ENCODE data around the gene SGCA. TPM values are rescaled to one million over a fixed set of nuclear protein-coding genes. Genes with fewer than 3 reads are reported as not detected.

SGCA gene
- total and polyA plus RNA-seq, 2 donors (not counting 3 experiments of a cell fraction or from before 2014, with no cell fraction given), result not detected

DNA sequence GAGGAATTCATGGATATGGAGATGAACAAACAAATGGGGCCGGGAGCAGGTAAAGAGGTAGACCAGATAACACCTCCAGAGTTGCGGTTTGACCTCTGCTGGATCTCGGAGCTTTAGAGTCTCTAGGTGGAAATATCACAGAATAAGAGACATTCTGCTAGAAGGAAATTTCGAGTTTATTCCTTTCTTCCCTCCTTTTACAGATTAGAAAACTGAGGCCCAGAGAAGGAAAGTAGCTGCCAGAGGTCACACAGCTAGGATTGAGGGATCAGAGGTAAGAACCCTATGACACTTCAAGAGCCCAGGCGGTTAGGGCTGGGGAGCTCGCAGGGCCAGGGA is 43.3 kb downstream of the SGCA start:
- Histone ChIP-seq H3K27ac (ENCODE audit: insufficient read depth, low read depth, low read length) (no peak overlapping the region), H3K4me2 (ENCODE audit: insufficient read depth, low read length) (no peak overlapping the region), H2AFZ (ENCODE audit: low read depth, low read length) (no peak overlapping the region), H3K4me3 (replicated peaks in 1 of 3; ENCODE audit: insufficient read depth in 1 of 3, low read depth in 1 of 3, low read length in 3 of 3) (no peak overlapping the region), H3K9ac (replicated peaks; ENCODE audit: extremely low read depth, insufficient read depth, low read length) (no peak overlapping the region), H3K36me3 (ENCODE audit: control insufficient read depth in 2 of 2, extremely low read depth in 1 of 2, insufficient read depth in 2 of 2, low read length in 2 of 2) (no peaks in the 10 kb centered on the region), H3K9me3 (replicated peaks; ENCODE audit: control insufficient read depth, insufficient read depth, low read length) (no peaks in the 10 kb centered on the region), H3K9me1 (replicated peaks; ENCODE audit: control insufficient read depth, extremely low read depth, insufficient read depth, low read length) (no peaks in the 10 kb centered on the region), H3K79me2 (ENCODE audit: control insufficient read depth, insufficient read depth, low read length) (no peaks in the 10 kb centered on the region), H3K4me1 (ENCODE audit: control insufficient read depth, extremely low read depth, insufficient read depth, low read length) (peaks cover 7% of the 10 kb centered on the region), H4K20me1 (replicated peaks; ENCODE audit: control insufficient read depth, extremely low read depth, insufficient read depth, low read length) (no peaks in the 10 kb centered on the region), H3K27me3 (ENCODE audit: control insufficient read depth in 2 of 2, insufficient read depth in 2 of 2, low read length in 2 of 2) (peaks cover 3 to 7% of the 10 kb centered on the region in 2 experiments)
- no TSS peak for BruUV-seq (replicated peaks)
- FAIRE-seq (no peak), DNase-seq (ENCODE audit: low read depth, low spot score) (no peak)
- TF ChIP-seq MYC (IDR thresholded peaks at IDR 0.05; ENCODE audit: low read depth, low read length), result no peak
- dilution Hi-C loops (cut with MboI; ENCODE audit: extremely low pct_ligation_motif_present, low sequenced_read_pairs), result no loop called here
- POLR2A ChIA-PET, result no interaction called here
- CTCF ChIA-PET, result interaction anchor here (0.9 to 9.9 kb wide), 3 partner anchors 8 to 65 kb away, joined by 3 to 80 read pairs (median 17); partner anchors contain the start of genes COL1A1 and TMEM92
- intact Hi-C loops (cut with micrococcal nuclease), result no loop called here

DNA sequence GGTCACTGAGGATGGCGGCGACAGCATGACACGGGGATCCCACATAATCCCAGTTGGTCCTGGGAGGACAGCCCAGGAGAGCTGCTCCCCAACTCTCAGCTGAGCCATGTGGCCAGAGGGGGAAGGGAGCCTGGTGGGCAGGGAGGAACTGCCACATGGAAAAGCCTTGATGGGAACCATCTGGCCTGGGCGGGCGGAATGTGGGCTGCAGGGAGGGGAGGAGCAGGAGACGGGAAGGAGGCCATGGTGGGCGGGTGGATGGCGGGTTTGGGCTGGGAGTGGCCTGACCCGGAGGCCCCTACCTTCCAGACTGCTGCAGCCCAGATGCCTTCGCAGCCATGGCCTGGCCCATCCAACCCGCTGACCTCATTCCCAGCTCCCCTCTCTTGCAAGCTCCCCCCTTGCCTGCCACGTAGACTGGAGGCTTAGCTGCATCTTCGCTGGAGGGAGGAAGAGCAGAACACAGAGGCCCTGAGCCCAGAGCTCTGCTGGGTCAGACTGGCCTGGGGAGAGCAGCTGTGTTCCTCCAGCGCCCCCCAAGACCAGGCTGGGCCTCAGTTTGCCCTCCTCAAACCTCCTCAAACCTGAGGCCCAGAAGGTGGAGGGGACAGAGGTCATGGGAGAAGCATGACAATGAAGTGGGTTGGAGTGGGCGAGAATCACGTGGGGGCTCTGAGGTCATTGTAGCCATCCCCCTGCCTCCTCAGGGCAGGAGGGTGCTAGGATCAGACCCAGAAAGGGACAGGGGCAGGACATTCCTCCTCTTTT is 43.9 kb downstream of the SGCA start:
- Histone ChIP-seq H3K4me1 (ENCODE audit: control insufficient read depth, extremely low read depth, insufficient read depth, low read length) (peaks cover 7% of the 10 kb centered on the region), H3K9me1 (replicated peaks; ENCODE audit: control insufficient read depth, extremely low read depth, insufficient read depth, low read length) (no peaks in the 10 kb centered on the region), H3K4me3 (replicated peaks in 1 of 3; ENCODE audit: insufficient read depth in 1 of 3, low read depth in 1 of 3, low read length in 3 of 3) (no peak overlapping the region), H3K27me3 (ENCODE audit: control insufficient read depth in 2 of 2, insufficient read depth in 2 of 2, low read length in 2 of 2) (peaks cover 3 to 7% of the 10 kb centered on the region in 2 experiments), H3K27ac (ENCODE audit: insufficient read depth, low read depth, low read length) (no peak overlapping the region), H3K9ac (replicated peaks; ENCODE audit: extremely low read depth, insufficient read depth, low read length) (no peak overlapping the region), H3K79me2 (ENCODE audit: control insufficient read depth, insufficient read depth, low read length) (no peaks in the 10 kb centered on the region), H3K4me2 (ENCODE audit: insufficient read depth, low read length) (no peak overlapping the region), H3K9me3 (replicated peaks; ENCODE audit: control insufficient read depth, insufficient read depth, low read length) (no peaks in the 10 kb centered on the region), H2AFZ (ENCODE audit: low read depth, low read length) (peak overlapping the region; percentile 18), H3K36me3 (ENCODE audit: control insufficient read depth in 2 of 2, extremely low read depth in 1 of 2, insufficient read depth in 2 of 2, low read length in 2 of 2) (no peaks in the 10 kb centered on the region), H4K20me1 (replicated peaks; ENCODE audit: control insufficient read depth, extremely low read depth, insufficient read depth, low read length) (no peaks in the 10 kb centered on the region)
- no TSS peak for BruUV-seq (replicated peaks)
- ChIA-PET POLR2A (no interaction called here), CTCF (interaction anchor here (0.9 to 9.9 kb wide), 4 partner anchors 8 to 88 kb away, joined by 3 to 80 read pairs (median 10); partner anchors contain the start of genes COL1A1 and TMEM92)
- intact Hi-C loops (cut with micrococcal nuclease) (loop anchor here (2.0 kb wide), 1 partner anchor 57 kb away; no protein-coding TSS in a partner anchor), dilution Hi-C loops (cut with MboI; ENCODE audit: extremely low pct_ligation_motif_present, low sequenced_read_pairs) (no loop called here)
- DNase-seq (ENCODE audit: low read depth, low spot score) (no peak), FAIRE-seq (no peak)
- TF ChIP-seq POLR2AphosphoS5 (IDR thresholded peaks at IDR 0.05; ENCODE audit: insufficient read depth, low read depth, low read length) (no peak), FOS (IDR thresholded peaks at IDR 0.05; ENCODE audit: borderline replicate concordance, insufficient read depth, low read length) (no peak), JUN (IDR thresholded peaks at IDR 0.05; ENCODE audit: borderline replicate concordance, insufficient read depth, insufficient read length, low read depth) (no peak), EZH2 (IDR thresholded peaks at IDR 0.05; ENCODE audit: borderline replicate concordance, low read depth, low read length, severe bottlenecking) (no peak), GATA2 (IDR thresholded peaks at IDR 0.05; ENCODE audit: insufficient read depth, insufficient read length, low read depth, low read length) (no peak), POLR2A (IDR thresholded peaks at IDR 0.05; ENCODE audit: low read depth, low read length) (no peak), MYC (IDR thresholded peaks at IDR 0.05; ENCODE audit: low read depth, low read length) (no peak)
- TF ChIP-seq, protein P1, sequence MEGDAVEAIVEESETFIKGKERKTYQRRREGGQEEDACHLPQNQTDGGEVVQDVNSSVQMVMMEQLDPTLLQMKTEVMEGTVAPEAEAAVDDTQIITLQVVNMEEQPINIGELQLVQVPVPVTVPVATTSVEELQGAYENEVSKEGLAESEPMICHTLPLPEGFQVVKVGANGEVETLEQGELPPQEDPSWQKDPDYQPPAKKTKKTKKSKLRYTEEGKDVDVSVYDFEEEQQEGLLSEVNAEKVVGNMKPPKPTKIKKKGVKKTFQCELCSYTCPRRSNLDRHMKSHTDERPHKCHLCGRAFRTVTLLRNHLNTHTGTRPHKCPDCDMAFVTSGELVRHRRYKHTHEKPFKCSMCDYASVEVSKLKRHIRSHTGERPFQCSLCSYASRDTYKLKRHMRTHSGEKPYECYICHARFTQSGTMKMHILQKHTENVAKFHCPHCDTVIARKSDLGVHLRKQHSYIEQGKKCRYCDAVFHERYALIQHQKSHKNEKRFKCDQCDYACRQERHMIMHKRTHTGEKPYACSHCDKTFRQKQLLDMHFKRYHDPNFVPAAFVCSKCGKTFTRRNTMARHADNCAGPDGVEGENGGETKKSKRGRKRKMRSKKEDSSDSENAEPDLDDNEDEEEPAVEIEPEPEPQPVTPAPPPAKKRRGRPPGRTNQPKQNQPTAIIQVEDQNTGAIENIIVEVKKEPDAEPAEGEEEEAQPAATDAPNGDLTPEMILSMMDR (IDR thresholded peaks at IDR 0.05; ENCODE audit: extremely low read depth in 1 of 2, insufficient read depth in 1 of 2, low read depth in 1 of 2, low read length in 2 of 2), result no peak
- TF ChIP-seq, protein P2, sequence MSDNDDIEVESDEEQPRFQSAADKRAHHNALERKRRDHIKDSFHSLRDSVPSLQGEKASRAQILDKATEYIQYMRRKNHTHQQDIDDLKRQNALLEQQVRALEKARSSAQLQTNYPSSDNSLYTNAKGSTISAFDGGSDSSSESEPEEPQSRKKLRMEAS (IDR thresholded peaks at IDR 0.05; ENCODE audit: insufficient read depth, insufficient read length), result no peak

All from endothelial cell of umbilical vein (primary cell).